ENCODE measurements around the gene ARHGEF10L.

Gene ARHGEF10L

GRCh38 chr1:17572264-17572985 is 32.9 kb downstream of the ARHGEF10L start:
- no peaks in the 10 kb centered on the region for H3K9me3 Mint-ChIP-seq
- H3K4me1 Mint-ChIP-seq (ENCODE audit: low read depth in 2 of 2), result no peaks in the 10 kb centered on the region
- ATAC-seq (replicated peaks) (no peak), DNase-seq (no peak)
- H3K27me3 Mint-ChIP-seq, result peaks cover 23 to 77% of the 10 kb centered on the region in 2 donors
- no peak overlapping the region for H3K27ac Mint-ChIP-seq
- H3K36me3 Mint-ChIP-seq (ENCODE audit: insufficient read depth), result peaks cover 3% of the 10 kb centered on the region
- H3K4me3 Mint-ChIP-seq, result no peak overlapping the region

GRCh38 chr1:17573518-17574041 is 34.1 kb downstream of the ARHGEF10L start:
- ATAC-seq (replicated peaks), result no peak
- H3K27ac Mint-ChIP-seq, result no peak overlapping the region
- H3K36me3 Mint-ChIP-seq (ENCODE audit: insufficient read depth), result peaks cover 3% of the 10 kb centered on the region
- no peak overlapping the region for H3K4me3 Mint-ChIP-seq
- DNase-seq, result no peak
- no peaks in the 10 kb centered on the region for H3K9me3 Mint-ChIP-seq
- peaks cover 24 to 75% of the 10 kb centered on the region in 2 donors for H3K27me3 Mint-ChIP-seq
- no peaks in the 10 kb centered on the region for H3K4me1 Mint-ChIP-seq (ENCODE audit: low read depth in 2 of 2)

- no peak for DNase-seq
- Mint-ChIP-seq H3K9me3 (no peaks in the 10 kb centered on the region), H3K27ac (no peak overlapping the region), H3K27me3 (peaks cover 21 to 77% of the 10 kb centered on the region in 2 donors), H3K36me3 (ENCODE audit: insufficient read depth) (peaks cover 3% of the 10 kb centered on the region), H3K4me1 (ENCODE audit: low read depth in 2 of 2) (no peaks in the 10 kb centered on the region), H3K4me3 (no peak overlapping the region)
- no peak for ATAC-seq (replicated peaks)
These were observed 35.0 kb downstream of the ARHGEF10L start for GRCh38 chr1:17574516-17574915.

- Mint-ChIP-seq H3K4me1 (ENCODE audit: low read depth in 2 of 2) (no peaks in the 10 kb centered on the region), H3K27me3 (peaks cover 7 to 65% of the 10 kb centered on the region in 2 donors), H3K27ac (no peak overlapping the region), H3K36me3 (ENCODE audit: insufficient read depth) (peaks cover 3% of the 10 kb centered on the region), H3K9me3 (no peaks in the 10 kb centered on the region), H3K4me3 (no peak overlapping the region)
- no peak for DNase-seq
- no peak for ATAC-seq (replicated peaks)
These were observed 36.5 kb downstream of the ARHGEF10L start for GRCh38 chr1:17575797-17576518.

- peaks cover 3% of the 10 kb centered on the region for H3K36me3 Mint-ChIP-seq (ENCODE audit: insufficient read depth)
- no peaks in the 10 kb centered on the region for H3K9me3 Mint-ChIP-seq
- H3K4me3 Mint-ChIP-seq, result no peak overlapping the region
- no peak overlapping the region for H3K27ac Mint-ChIP-seq
- no peak for ATAC-seq (replicated peaks)
- H3K27me3 Mint-ChIP-seq, result peaks cover 6 to 60% of the 10 kb centered on the region in 2 donors
- DNase-seq, result no peak
- H3K4me1 Mint-ChIP-seq (ENCODE audit: low read depth in 2 of 2), result no peaks in the 10 kb centered on the region
These were observed 37.0 kb downstream of the ARHGEF10L start for GRCh38 chr1:17576519-17576853.

GRCh38 chr1:17577907-17578297 is 38.4 kb downstream of the ARHGEF10L start:
- H3K4me1 Mint-ChIP-seq (ENCODE audit: low read depth in 2 of 2), result no peaks in the 10 kb centered on the region
- peaks cover 12 to 60% of the 10 kb centered on the region in 2 donors for H3K27me3 Mint-ChIP-seq
- no peak overlapping the region for H3K4me3 Mint-ChIP-seq
- DNase-seq (no peak), ATAC-seq (replicated peaks) (no peak)
- no peaks in the 10 kb centered on the region for H3K36me3 Mint-ChIP-seq (ENCODE audit: insufficient read depth)
- no peaks in the 10 kb centered on the region for H3K9me3 Mint-ChIP-seq
- no peak overlapping the region for H3K27ac Mint-ChIP-seq

- no peaks in the 10 kb centered on the region for H3K4me1 Mint-ChIP-seq (ENCODE audit: low read depth in 2 of 2)
- no peak for ATAC-seq (replicated peaks)
- H3K9me3 Mint-ChIP-seq, result no peaks in the 10 kb centered on the region
- no peak overlapping the region for H3K27ac Mint-ChIP-seq
- no peak for DNase-seq
- H3K36me3 Mint-ChIP-seq (ENCODE audit: insufficient read depth), result no peaks in the 10 kb centered on the region
- peaks cover 21 to 53% of the 10 kb centered on the region in 2 donors for H3K27me3 Mint-ChIP-seq
- H3K4me3 Mint-ChIP-seq, result no peak overlapping the region
These were observed 40.7 kb downstream of the ARHGEF10L start for GRCh38 chr1:17579951-17580939.

- Mint-ChIP-seq H3K27ac (no peak overlapping the region), H3K36me3 (ENCODE audit: insufficient read depth) (no peaks in the 10 kb centered on the region), H3K27me3 (peaks cover 21 to 56% of the 10 kb centered on the region in 2 donors), H3K4me3 (no peak overlapping the region), H3K4me1 (ENCODE audit: low read depth in 2 of 2) (no peaks in the 10 kb centered on the region), H3K9me3 (no peaks in the 10 kb centered on the region)
- no peak for ATAC-seq (replicated peaks)
- no peak for DNase-seq
These were observed 42.1 kb downstream of the ARHGEF10L start for GRCh38 chr1:17581389-17582123.

- no peak overlapping the region for H3K4me3 Mint-ChIP-seq
- peaks cover 21 to 60% of the 10 kb centered on the region in 2 donors for H3K27me3 Mint-ChIP-seq
- H3K9me3 Mint-ChIP-seq, result no peaks in the 10 kb centered on the region
- no peaks in the 10 kb centered on the region for H3K4me1 Mint-ChIP-seq (ENCODE audit: low read depth in 2 of 2)
- no peak for ATAC-seq (replicated peaks)
- no peak overlapping the region for H3K27ac Mint-ChIP-seq
- no peaks in the 10 kb centered on the region for H3K36me3 Mint-ChIP-seq (ENCODE audit: insufficient read depth)
- DNase-seq, result no peak
These were observed 42.8 kb downstream of the ARHGEF10L start for GRCh38 chr1:17582124-17582774.

- no peak overlapping the region for H3K4me3 Mint-ChIP-seq
- peaks cover 5% of the 10 kb centered on the region for H3K36me3 Mint-ChIP-seq (ENCODE audit: insufficient read depth)
- DNase-seq (no peak), ATAC-seq (replicated peaks) (no peak)
- H3K9me3 Mint-ChIP-seq, result no peaks in the 10 kb centered on the region
- no peaks in the 10 kb centered on the region for H3K4me1 Mint-ChIP-seq (ENCODE audit: low read depth in 2 of 2)
- no peak overlapping the region for H3K27ac Mint-ChIP-seq
- H3K27me3 Mint-ChIP-seq, result peaks cover 17 to 49% of the 10 kb centered on the region in 2 donors
These were observed 45.0 kb downstream of the ARHGEF10L start for GRCh38 chr1:17584539-17584938.

GRCh38 chr1:17585266-17585987 is 45.9 kb downstream of the ARHGEF10L start:
- ATAC-seq (replicated peaks) (no peak), DNase-seq (no peak)
- no peak overlapping the region for H3K4me3 Mint-ChIP-seq
- no peak overlapping the region for H3K27ac Mint-ChIP-seq
- peaks cover 5% of the 10 kb centered on the region for H3K36me3 Mint-ChIP-seq (ENCODE audit: insufficient read depth)
- no peaks in the 10 kb centered on the region for H3K4me1 Mint-ChIP-seq (ENCODE audit: low read depth in 2 of 2)
- peaks cover 26 to 57% of the 10 kb centered on the region in 2 donors for H3K27me3 Mint-ChIP-seq
- no peaks in the 10 kb centered on the region for H3K9me3 Mint-ChIP-seq
